GM19397 (cell line): ENCODE data around the gene PIP4K2A.

Experiments used
- ATAC-seq: cut with Tn5 transposase; IDR thresholded peaks from one replicate; pipeline ENCODE4 v1.9.1; 2021; ENCODE audit warnings: mild to moderate bottlenecking, moderate library complexity; ENCODE audit not compliant: unreplicated experiment

Gene PIP4K2A

GRCh38 chr10:22489975-22490374 lies 224.4 kb downstream of the PIP4K2A start:
- ATAC-seq, result no peak

DNA sequence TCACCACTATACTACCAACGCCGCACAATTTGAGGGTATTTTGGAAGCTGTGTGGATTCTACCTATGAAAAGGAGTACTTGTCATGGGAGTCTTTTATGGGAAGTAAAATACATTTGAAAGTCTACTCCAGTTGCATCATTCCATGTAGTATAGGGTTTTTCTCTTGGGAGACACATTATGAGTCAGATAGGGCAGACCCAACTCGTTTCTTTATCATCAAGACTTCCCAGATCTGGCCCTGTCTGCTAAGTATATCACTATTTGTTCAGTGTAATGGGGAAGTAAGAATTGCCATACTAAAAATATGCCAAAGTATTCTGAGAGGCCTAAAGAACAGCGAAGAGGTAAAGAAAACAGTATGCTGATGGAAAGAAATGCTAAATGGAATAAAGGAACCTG lies 224.9 kb downstream of the PIP4K2A start:
- no peak for ATAC-seq

GRCh38 chr10:22486431-22486830 lies 227.9 kb downstream of the PIP4K2A start:
- no peak for ATAC-seq
